ENCODE results near the gene TMEM170A. TPM values are rescaled to one million over a fixed set of nuclear protein-coding genes. Genes with fewer than 3 reads are reported as not detected.

The TMEM170A gene
- total RNA-seq, 1 experiment from 2014 or later = 46.8 TPM

GRCh38 chr16:75491876-75492275, 27.4 kb upstream of the TMEM170A start:
- Histone ChIP-seq H3K79me2 (ENCODE audit: insufficient read depth, low read length) (no peaks in the 10 kb centered on the region), H3K4me2 (ENCODE audit: insufficient read depth, insufficient read length, low read length) (no peak overlapping the region), H3K27ac (ENCODE audit: insufficient read length, low read depth, low read length) (no peak overlapping the region), H3K14ac (ENCODE audit: insufficient read depth, low read length) (peak overlapping the region; percentile 40; the same call in 1 of the 2 replicates), H3K56ac (ENCODE audit: insufficient read length, low read depth, low read length) (no peak overlapping the region), H3K27me3 (ENCODE audit: insufficient read depth, low read length) (no peaks in the 10 kb centered on the region), H3T11ph (ENCODE audit: low read length) (no peak overlapping the region), H2BK12ac (ENCODE audit: insufficient read length, low read depth, low read length) (no peak overlapping the region), H2AK5ac (ENCODE audit: insufficient read length, low read length) (no peak overlapping the region), H2BK120ac (ENCODE audit: low read depth, low read length, poor library complexity, severe bottlenecking) (no peak overlapping the region), H4K91ac (ENCODE audit: insufficient read length, low read depth, low read length) (no peak overlapping the region), H3K9me3 (ENCODE audit: control insufficient read depth, low read depth, low read length) (no peaks in the 10 kb centered on the region), H3K9ac (ENCODE audit: extremely low read depth, insufficient read length, low read length) (no peak overlapping the region), H2BK5ac (ENCODE audit: insufficient read length, low read length) (no peak overlapping the region), H2AFZ (ENCODE audit: low read length) (no peak overlapping the region), H3K4ac (ENCODE audit: low read depth, low read length) (no peak overlapping the region), H2BK15ac (ENCODE audit: low read depth, low read length) (no peak overlapping the region), H2BK20ac (ENCODE audit: low read depth, low read length, poor library complexity, severe bottlenecking) (no peak overlapping the region), H3K23me2 (ENCODE audit: insufficient read length, low read depth, low read length, poor library complexity, severe bottlenecking) (peaks cover 12% of the 10 kb centered on the region), H4K20me1 (ENCODE audit: control insufficient read depth, insufficient read depth, insufficient read length) (peaks cover 3% of the 10 kb centered on the region), H3K18ac (ENCODE audit: insufficient read length, low read depth, low read length) (no peak overlapping the region), H3K79me1 (ENCODE audit: insufficient read depth, low read depth, low read length, poor library complexity, severe bottlenecking) (no peaks in the 10 kb centered on the region), H4K5ac (ENCODE audit: insufficient read length, low read depth, low read length) (no peak overlapping the region), H3K4me1 (ENCODE audit: insufficient read depth, low read length) (no peaks in the 10 kb centered on the region; the same call in 1 of the 2 replicates), H4K8ac (replicated peaks; ENCODE audit: insufficient read length, low read depth, low read length) (no peak overlapping the region), H3K23ac (ENCODE audit: insufficient read length, low read depth, low read length) (no peak overlapping the region)
- TF ChIP-seq CTCF (conservative IDR thresholded peaks at IDR 0.05) = peak; percentile 50
- no peak overlapping the region for H3K4me3 Mint-ChIP-seq
- no peaks in the 10 kb centered on the region for H3K9me3 Mint-ChIP-seq
- peaks cover 4 to 20% (median 15%) of the 10 kb centered on the region in 3 experiments; a peak in 6 of 7 replicates for H3K36me3 Mint-ChIP-seq (ENCODE audit: insufficient read depth in 1 of 3, low read depth in 3 of 3)
- no CpG with 5 or more reads among the region's 1 CpG for WGBS (ENCODE audit: extremely low coverage, insufficient read length, low lambda C conversion rate)
- peak; percentile 62 for DNase-seq
- peaks cover 15 to 18% of the 10 kb centered on the region in 2 experiments; a peak in 3 of 4 replicates for H3K4me1 Mint-ChIP-seq
- H3K27me3 Mint-ChIP-seq (ENCODE audit: low read depth) = peaks cover 6% of the 10 kb centered on the region; the same call in 1 of the 2 replicates
- peak overlapping the region in 1 of 3 experiments; percentile 35; a peak in 1 of 7 replicates for H3K27ac Mint-ChIP-seq

All from H9 (cell line).